HFF-Myc (cell line): ENCODE measurements around the gene ADGRL1.
"Not testable (repeated sequence)": the region's sequence is repeated elsewhere in the genome, so short reads cannot be mapped to it uniquely, and the experiment has no call there.

Source experiments
- DNase-seq: peaks from one replicate; pipeline ENCODE4 v3.0.0-alpha.2; 2011; ENCODE audit warnings: low read depth; ENCODE audit errors: extremely low read depth
- H3K4me3 ChIP-seq: replicated peaks from 2 replicates; pipeline ENCODE4 v1.5.1; 2011; ENCODE audit warnings: low read depth, mild to moderate bottlenecking, control low read depth, low read length
- CTCF ChIP-seq: IDR thresholded peaks from 2 replicates; pipeline ENCODE4 v1.5.1; 2012; ENCODE audit warnings: mild to moderate bottlenecking, low read depth, low read length, control low read depth; ENCODE audit errors: missing control alignments

ADGRL1 gene

DNA sequence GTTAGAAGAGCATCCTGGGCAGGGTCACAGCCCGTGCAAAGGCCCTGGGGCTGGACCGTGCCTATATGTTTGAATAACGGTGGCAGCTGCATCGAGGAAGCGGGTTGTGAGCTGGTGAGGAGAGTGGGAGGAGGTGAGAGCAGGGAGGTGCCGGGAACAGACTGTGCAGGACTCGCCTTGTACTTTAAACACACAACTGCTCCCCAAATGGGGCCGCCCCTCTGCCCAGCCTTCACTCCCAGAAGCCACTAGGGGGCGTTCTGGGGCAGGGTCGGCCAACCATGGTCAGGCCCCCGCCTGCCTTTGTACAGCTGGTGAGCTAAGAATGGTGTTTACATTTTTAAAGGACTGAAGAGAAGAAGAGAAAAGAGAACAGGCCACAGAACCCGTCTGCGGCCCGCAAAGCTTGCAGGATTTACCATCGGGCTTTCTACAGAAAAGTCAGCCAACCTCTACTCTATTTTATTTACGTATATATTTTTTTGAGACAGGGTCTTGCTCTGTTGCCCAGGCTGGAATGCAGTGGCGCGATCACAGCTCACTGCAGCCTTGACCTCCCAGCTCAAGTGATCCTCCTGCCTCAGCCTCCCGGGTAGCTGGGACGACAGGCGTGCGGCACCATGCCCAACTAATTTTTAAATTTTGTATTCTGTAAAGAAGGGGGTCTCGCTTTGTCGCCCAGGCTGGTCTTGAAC, 5.7 kb downstream of the ADGRL1 start:
- not testable (repeated sequence) for DNase-seq, H3K4me3 ChIP-seq
- TF ChIP-seq CTCF = peak; percentile 76

- no peak overlapping the region for H3K4me3 ChIP-seq
- DNase-seq = no peak
- peak; percentile 29 for TF ChIP-seq CTCF
These were observed 7.3 kb downstream of the ADGRL1 start for GRCh38 chr19:14198384-14199376.

DNA sequence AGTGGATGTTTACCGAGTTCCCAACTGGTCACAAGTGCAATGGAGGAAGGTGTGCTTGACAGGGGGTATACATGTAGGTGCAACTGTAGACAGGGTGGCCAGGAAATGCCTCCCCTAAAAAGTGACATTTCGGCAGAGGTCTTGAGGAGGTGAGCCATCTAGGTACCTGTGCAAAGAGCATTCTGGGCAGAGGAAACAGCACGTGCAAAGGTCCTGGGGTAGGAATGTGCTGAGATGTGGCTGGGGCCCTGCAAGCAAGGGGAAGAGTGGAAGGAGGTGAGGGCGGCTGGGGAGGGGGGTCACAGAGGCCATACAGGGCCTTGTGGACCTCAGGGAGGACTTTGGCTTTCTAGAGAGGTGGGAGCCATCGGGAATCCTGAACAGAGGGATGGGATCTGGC, 8.1 kb downstream of the ADGRL1 start:
- DNase-seq = no peak
- no peak for TF ChIP-seq CTCF
- no peak overlapping the region for H3K4me3 ChIP-seq

- not testable (repeated sequence) for H3K4me3 ChIP-seq, DNase-seq
These were observed 8.7 kb downstream of the ADGRL1 start for GRCh38 chr19:14197288-14197687.

DNA sequence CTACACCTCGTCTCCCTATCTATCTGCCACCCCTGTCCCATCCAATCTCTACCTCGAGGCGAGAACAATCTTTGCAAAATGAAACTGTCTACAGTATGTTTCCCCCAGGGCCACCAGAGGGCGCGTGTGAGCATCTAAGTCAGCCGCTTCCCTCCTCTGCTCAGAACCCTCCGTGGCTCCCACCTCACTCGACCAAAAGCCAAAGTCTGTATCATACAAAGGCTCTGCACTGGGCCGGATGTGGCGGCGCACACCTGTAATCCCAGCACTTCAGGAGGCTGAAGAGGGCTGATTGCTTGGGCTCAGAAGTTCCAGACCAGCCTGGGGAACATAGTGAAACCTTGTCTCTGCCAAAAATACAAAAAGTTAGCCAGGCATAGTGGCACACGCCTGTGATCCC, 9.9 kb downstream of the ADGRL1 start:
- peak; percentile 11 for DNase-seq
- not testable (repeated sequence) for H3K4me3 ChIP-seq
- TF ChIP-seq CTCF = peak; percentile 69

GRCh38 chr19:14195216-14195615, 10.8 kb downstream of the ADGRL1 start:
- H3K4me3 ChIP-seq, DNase-seq: not testable (repeated sequence)

DNA sequence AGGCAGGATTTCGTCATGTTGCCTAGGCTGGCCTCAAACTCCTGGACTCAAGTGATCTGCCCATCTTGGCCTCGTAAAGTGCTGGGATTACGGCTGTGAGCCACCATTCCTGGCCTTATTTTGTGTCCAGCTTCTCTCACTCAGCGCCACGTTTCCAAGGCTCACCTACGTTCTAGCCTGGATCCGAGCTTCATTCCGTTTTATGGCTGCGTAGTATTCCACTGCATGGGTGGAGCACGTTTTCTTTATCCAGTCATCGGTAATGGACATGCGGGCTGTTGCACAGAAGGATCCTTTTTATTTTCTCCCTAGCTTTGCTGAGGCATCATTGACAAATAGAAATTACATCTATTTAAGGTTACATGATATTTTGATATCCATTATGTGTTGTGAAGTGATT, 16.6 kb downstream of the ADGRL1 start:
- TF ChIP-seq CTCF = no peak
- no peak for DNase-seq
- no peak overlapping the region for H3K4me3 ChIP-seq

DNA sequence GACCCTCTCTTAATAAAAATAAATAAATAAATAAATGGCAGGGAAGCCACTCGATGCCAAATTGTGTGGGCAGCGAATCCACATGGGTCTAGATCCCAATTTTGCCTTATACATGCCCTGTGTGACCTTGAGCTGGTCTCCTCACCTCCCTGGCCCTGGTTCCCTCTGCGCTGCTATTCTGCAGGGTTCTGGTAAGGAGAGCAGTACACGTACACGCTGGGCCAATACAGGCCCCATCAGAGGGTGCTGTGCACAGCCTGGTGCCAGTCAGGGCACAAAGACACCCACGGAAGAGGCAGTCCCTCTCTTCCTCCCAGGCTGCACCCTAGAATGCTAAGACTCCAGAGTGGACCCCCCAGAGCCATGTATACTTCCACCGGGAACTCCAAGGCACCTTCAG, 17.9 kb downstream of the ADGRL1 start:
- not testable (repeated sequence) for H3K4me3 ChIP-seq, DNase-seq
